Measurements from ENCODE around the gene SMG7. TPM values are rescaled to one million over a fixed set of nuclear protein-coding genes. Genes with fewer than 3 reads are reported as not detected.

SMG7 gene
- total RNA-seq, 2 donors from 2014 or later, result 56.1 to 66.3 TPM

DNA sequence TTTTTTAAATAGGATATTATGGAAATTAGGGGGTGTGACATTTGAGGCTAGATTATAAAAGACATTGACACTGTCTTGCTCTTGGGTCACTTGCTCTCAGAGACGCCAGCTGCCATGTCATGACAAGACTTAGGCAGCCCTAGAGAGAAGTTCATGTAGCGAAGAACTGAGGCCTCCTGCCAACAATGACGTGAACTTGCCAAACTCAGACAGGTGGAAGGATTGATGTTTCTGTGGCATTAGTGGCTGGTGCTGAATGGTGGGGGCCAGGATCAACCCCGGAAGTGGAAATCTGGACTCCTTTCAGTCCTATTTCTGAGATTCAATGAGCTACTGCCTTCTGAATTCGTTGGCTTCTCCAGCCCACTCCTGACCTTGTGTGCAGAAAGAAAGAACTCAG lies 103.3 kb downstream of the SMG7 start:
- Mint-ChIP-seq H3K27ac (no peak overlapping the region), H3K4me1 (no peaks in the 10 kb centered on the region), H3K9me3 (no peaks in the 10 kb centered on the region), H3K4me3 (no peak overlapping the region), H3K36me3 (ENCODE audit: low read depth) (no peaks in the 10 kb centered on the region), H3K27me3 (no peaks in the 10 kb centered on the region)
- ATAC-seq (replicated peaks), result no peak

- Mint-ChIP-seq H3K9me3 (no peaks in the 10 kb centered on the region), H3K27me3 (no peaks in the 10 kb centered on the region), H3K4me3 (no peak overlapping the region), H3K27ac (no peak overlapping the region), H3K36me3 (ENCODE audit: low read depth) (no peaks in the 10 kb centered on the region), H3K4me1 (no peaks in the 10 kb centered on the region)
- ATAC-seq (replicated peaks), result no peak
Observed at GRCh38 chr1:183576537-183576936, 104.2 kb downstream of the SMG7 start.

DNA sequence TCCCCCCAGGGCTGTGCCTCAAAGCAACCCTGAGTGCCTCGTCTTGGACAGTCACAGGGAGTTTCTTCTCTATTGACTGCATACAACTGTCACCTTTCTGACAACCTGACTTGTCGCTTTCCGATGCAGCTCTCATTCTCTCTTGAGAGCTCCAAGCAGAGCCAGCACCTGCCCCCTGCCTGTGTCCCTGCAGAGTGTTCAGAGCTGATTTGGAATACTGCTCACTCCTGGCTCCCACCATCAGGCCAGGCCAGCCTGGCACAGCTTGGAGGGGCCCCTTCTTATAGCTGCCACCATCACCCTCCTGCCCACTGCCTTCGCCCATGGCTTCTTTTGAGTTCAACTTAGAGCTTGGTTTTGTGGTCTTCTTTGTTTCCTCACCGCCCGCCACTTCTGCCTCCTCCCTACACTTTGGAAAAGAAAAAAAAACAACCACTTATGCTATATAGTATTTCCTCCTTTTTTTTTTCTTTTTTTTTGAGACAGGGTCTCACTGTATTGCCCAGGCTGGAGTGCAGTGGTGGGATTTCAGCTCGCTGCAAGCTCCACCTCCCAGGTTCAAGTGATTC lies 105.7 kb downstream of the SMG7 start:
- Mint-ChIP-seq H3K27me3 (no peaks in the 10 kb centered on the region), H3K4me1 (no peaks in the 10 kb centered on the region), H3K9me3 (no peaks in the 10 kb centered on the region), H3K4me3 (no peak overlapping the region), H3K27ac (no peak overlapping the region), H3K36me3 (ENCODE audit: low read depth) (no peaks in the 10 kb centered on the region)
- ATAC-seq (replicated peaks), result no peak

- no peaks in the 10 kb centered on the region for H3K27me3 Mint-ChIP-seq
- H3K4me1 Mint-ChIP-seq, result no peaks in the 10 kb centered on the region
- no peak overlapping the region for H3K27ac Mint-ChIP-seq
- ATAC-seq (replicated peaks), result no peak
- H3K36me3 Mint-ChIP-seq (ENCODE audit: low read depth), result no peaks in the 10 kb centered on the region
- H3K4me3 Mint-ChIP-seq, result no peak overlapping the region
- no peaks in the 10 kb centered on the region for H3K9me3 Mint-ChIP-seq
Observed at GRCh38 chr1:183578856-183579255, 106.6 kb downstream of the SMG7 start.

DNA sequence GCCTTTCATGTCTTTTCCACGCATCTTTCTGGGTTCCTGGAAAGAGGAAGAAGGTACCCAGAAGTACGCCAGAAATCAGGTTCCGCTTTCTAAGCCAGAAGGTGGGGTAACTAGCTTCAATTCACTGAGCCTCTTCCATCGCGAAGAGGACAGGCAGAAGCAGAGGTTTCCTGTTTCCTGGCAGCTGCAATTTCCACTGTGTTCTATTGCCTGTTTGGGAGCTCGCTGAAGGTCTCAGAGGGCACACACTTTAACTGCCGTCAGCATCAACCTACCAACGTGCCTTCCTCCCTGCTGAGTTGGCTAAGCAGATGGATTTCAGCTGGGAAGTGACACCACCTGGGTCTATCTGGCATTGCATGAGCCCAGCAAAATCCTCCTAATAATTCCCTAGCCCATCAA lies 108.0 kb downstream of the SMG7 start:
- H3K36me3 Mint-ChIP-seq (ENCODE audit: low read depth), result no peaks in the 10 kb centered on the region
- peak overlapping the region; percentile 8 for H3K4me3 Mint-ChIP-seq
- ATAC-seq (replicated peaks), result peak; percentile 26
- H3K9me3 Mint-ChIP-seq, result no peaks in the 10 kb centered on the region
- H3K4me1 Mint-ChIP-seq, result peaks cover 4% of the 10 kb centered on the region
- peak overlapping the region; percentile 71 for H3K27ac Mint-ChIP-seq
- H3K27me3 Mint-ChIP-seq, result no peaks in the 10 kb centered on the region

- Mint-ChIP-seq H3K4me1 (peaks cover 4% of the 10 kb centered on the region), H3K27ac (no peak overlapping the region), H3K9me3 (no peaks in the 10 kb centered on the region), H3K27me3 (no peaks in the 10 kb centered on the region), H3K36me3 (ENCODE audit: low read depth) (no peaks in the 10 kb centered on the region), H3K4me3 (no peak overlapping the region)
- ATAC-seq (replicated peaks), result no peak
Observed at GRCh38 chr1:183582021-183582713, 109.9 kb downstream of the SMG7 start.

DNA sequence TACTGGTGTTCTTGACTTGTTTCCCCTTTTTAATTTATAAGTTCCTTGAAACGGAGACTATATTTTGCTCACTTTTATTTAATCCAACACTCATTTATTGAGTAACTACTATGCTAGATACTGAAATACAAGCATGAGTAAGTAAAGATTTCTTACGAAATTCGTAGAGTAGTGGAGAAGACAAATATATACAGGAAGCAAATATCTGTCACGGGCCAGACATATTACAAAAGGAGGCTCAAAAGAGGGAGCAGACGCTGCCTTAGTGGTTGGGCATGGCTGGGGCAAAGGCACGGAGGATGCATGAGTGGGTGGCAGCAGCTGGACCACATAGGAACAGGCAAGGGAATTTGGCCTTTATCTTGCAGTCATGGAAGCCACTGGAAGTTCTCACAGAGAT lies 111.2 kb downstream of the SMG7 start:
- peaks cover 4% of the 10 kb centered on the region for H3K4me1 Mint-ChIP-seq
- H3K4me3 Mint-ChIP-seq, result no peak overlapping the region
- H3K27ac Mint-ChIP-seq, result no peak overlapping the region
- no peaks in the 10 kb centered on the region for H3K9me3 Mint-ChIP-seq
- no peaks in the 10 kb centered on the region for H3K36me3 Mint-ChIP-seq (ENCODE audit: low read depth)
- H3K27me3 Mint-ChIP-seq, result no peaks in the 10 kb centered on the region
- no peak for ATAC-seq (replicated peaks)

DNA sequence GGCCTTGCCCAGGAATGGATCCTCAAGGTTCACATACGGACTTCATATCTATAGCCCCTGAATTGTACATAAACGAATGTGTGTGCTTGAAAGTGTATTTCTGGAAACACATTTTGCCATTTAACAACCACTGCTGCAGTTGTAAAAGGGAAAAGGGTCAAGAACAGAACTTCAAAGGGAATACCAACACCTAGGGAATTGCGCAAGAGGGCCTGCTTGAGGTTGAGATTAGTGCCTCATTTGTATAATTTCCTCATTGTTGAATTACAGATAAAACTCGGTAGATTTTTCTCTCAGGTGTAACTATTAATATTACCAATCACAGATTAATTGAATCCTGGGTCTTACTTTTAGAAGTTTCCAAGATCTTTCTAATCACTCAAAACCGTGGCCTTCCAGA lies 111.8 kb downstream of the SMG7 start:
- peaks cover 5% of the 10 kb centered on the region for H3K4me1 Mint-ChIP-seq

GRCh38 chr1:183585038-183585437 lies 112.7 kb downstream of the SMG7 start:
- Mint-ChIP-seq H3K4me1 (peaks cover 10% of the 10 kb centered on the region), H3K9me3 (no peaks in the 10 kb centered on the region), H3K36me3 (ENCODE audit: low read depth) (no peaks in the 10 kb centered on the region), H3K4me3 (no peak overlapping the region), H3K27ac (no peak overlapping the region), H3K27me3 (no peaks in the 10 kb centered on the region)
- no peak for ATAC-seq (replicated peaks)

More for the DNA sequence above, 111.8 kb downstream of the SMG7 start:
- Mint-ChIP-seq H3K36me3 (ENCODE audit: low read depth) (no peaks in the 10 kb centered on the region), H3K4me3 (no peak overlapping the region), H3K9me3 (no peaks in the 10 kb centered on the region), H3K27ac (no peak overlapping the region), H3K27me3 (no peaks in the 10 kb centered on the region)
- ATAC-seq (replicated peaks), result no peak

- Mint-ChIP-seq H3K27me3 (no peaks in the 10 kb centered on the region), H3K4me1 (peaks cover 10% of the 10 kb centered on the region)
Observed at GRCh38 chr1:183586455-183586854, 114.2 kb downstream of the SMG7 start.

DNA sequence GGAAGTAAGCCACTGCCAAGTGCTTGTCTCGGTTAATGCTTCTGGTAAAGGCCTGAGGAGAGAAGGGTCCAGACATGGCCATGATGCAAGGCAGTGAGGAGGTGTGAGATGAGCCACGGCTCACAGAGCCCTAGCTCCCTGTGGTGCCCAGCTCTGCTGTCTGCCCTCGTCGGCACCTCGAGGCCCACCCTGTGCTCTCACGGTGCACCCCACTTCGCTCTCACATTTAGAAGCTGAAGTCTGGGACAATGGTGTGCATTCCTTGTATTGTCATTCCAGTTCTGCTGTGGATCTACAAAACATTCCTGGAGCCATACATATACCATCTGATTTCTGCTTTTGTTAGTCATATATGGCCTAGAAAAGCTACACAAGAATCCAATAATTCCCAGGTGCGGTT lies 114.6 kb downstream of the SMG7 start:
- no peaks in the 10 kb centered on the region for H3K9me3 Mint-ChIP-seq
- ATAC-seq (replicated peaks), result no peak
- no peak overlapping the region for H3K4me3 Mint-ChIP-seq
- H3K27me3 Mint-ChIP-seq, result no peaks in the 10 kb centered on the region
- peaks cover 10% of the 10 kb centered on the region for H3K4me1 Mint-ChIP-seq
- H3K36me3 Mint-ChIP-seq (ENCODE audit: low read depth), result no peaks in the 10 kb centered on the region
- H3K27ac Mint-ChIP-seq, result no peak overlapping the region

More at GRCh38 chr1:183586455-183586854, 114.2 kb downstream of the SMG7 start:
- H3K36me3 Mint-ChIP-seq (ENCODE audit: low read depth), result no peaks in the 10 kb centered on the region
- H3K9me3 Mint-ChIP-seq, result no peaks in the 10 kb centered on the region
- H3K4me3 Mint-ChIP-seq, result no peak overlapping the region
- ATAC-seq (replicated peaks), result no peak
- H3K27ac Mint-ChIP-seq, result no peak overlapping the region

DNA sequence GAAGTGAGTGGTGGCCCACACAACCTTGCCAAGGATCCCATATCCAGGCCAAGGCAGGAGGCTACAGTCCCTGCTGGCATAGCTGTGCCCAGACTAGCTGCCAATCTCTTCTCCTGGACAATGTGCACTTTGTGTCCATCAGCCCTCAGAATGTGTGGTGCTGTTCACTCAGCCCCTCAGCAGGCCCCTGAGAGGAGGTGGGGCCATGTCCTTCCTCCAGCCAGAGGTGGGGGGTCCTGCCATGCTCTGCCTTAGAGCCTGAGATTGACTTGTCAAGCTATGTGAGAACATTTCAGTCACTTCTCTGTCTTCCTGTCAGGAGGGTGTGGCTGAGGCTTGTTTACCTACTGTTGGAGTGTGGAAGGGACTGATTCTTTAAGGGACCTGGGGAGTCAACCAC lies 116.5 kb downstream of the SMG7 start:
- Mint-ChIP-seq H3K27me3 (no peaks in the 10 kb centered on the region), H3K4me3 (peak overlapping the region; percentile 79), H3K36me3 (ENCODE audit: low read depth) (no peaks in the 10 kb centered on the region), H3K9me3 (no peaks in the 10 kb centered on the region), H3K27ac (peak overlapping the region; percentile 87), H3K4me1 (peaks cover 17% of the 10 kb centered on the region)
- ATAC-seq (replicated peaks), result no peak

GRCh38 chr1:183589384-183589783 lies 117.1 kb downstream of the SMG7 start:
- peak overlapping the region; percentile 87 for H3K27ac Mint-ChIP-seq
- H3K36me3 Mint-ChIP-seq (ENCODE audit: low read depth), result no peaks in the 10 kb centered on the region
- H3K9me3 Mint-ChIP-seq, result no peaks in the 10 kb centered on the region
- no peak for ATAC-seq (replicated peaks)
- no peaks in the 10 kb centered on the region for H3K27me3 Mint-ChIP-seq
- H3K4me3 Mint-ChIP-seq, result peak overlapping the region; percentile 79
- peaks cover 17% of the 10 kb centered on the region for H3K4me1 Mint-ChIP-seq

GRCh38 chr1:183589874-183590243 lies 117.6 kb downstream of the SMG7 start:
- H3K4me3 Mint-ChIP-seq, result peak overlapping the region; percentile 79
- H3K36me3 Mint-ChIP-seq (ENCODE audit: low read depth), result no peaks in the 10 kb centered on the region
- peak overlapping the region; percentile 87 for H3K27ac Mint-ChIP-seq
- no peaks in the 10 kb centered on the region for H3K27me3 Mint-ChIP-seq
- no peaks in the 10 kb centered on the region for H3K9me3 Mint-ChIP-seq
- peaks cover 16% of the 10 kb centered on the region for H3K4me1 Mint-ChIP-seq
- ATAC-seq (replicated peaks), result no peak
